IMR-90 (cell line): ENCODE measurements around the gene MSRB1. TPM values are rescaled to one million over a fixed set of nuclear protein-coding genes. Genes with fewer than 3 reads are reported as not detected.

ENCODE experiments used
- ATAC-seq: fragments of 200-7000 bp; cut with Tn5 transposase; 2 replicates; pipeline ENCODE4 v1.9.1; 2020; ENCODE audit warnings: low read depth, mild to moderate bottlenecking, moderate library complexity
- BruUV-seq: library from RNA; stranded (reverse); fragments of 400-500 nt; replicated peaks from 2 replicates; lab custom pipeline; 2021; lab: Mats Ljungman, UMichigan
- CTCF ChIA-PET: fragments of 300-600 bp; formaldehyde crosslinking; extraction: SDS; loops from one replicate; lab custom pipeline; 2021; ENCODE audit warnings: antibody characterized with exemption; lab: Yijun Ruan, JAX
- POLR2A ChIA-PET: fragments of 300-600 bp; sonication (Branson Sonifier 250); formaldehyde crosslinking; loops from one replicate; lab custom pipeline; 2022; ENCODE audit warnings: antibody characterized with exemption; ENCODE audit not compliant: unreplicated experiment; lab: Charles Lee
- DNase-seq: peaks from one replicate; pipeline ENCODE4 v3.0.0; 2013
- H2AFZ ChIP-seq: replicated peaks from 2 replicates; pipeline ENCODE3; 2013; ENCODE audit warnings: low read length, mild to moderate bottlenecking; ENCODE audit not compliant: poor library complexity
- H2AK5ac ChIP-seq: 2 replicates; pipeline ENCODE4 v1.6.1; 2013; ENCODE audit warnings: low read depth, low read length, inconsistent platforms
- H2AK9ac ChIP-seq: replicated peaks from 2 replicates; pipeline ENCODE3; 2013; ENCODE audit warnings: mild to moderate bottlenecking, low read depth, low read length, moderate library complexity; ENCODE audit not compliant: poor library complexity
- H2BK120ac ChIP-seq: 2 replicates; pipeline ENCODE4 v1.6.1; 2013; ENCODE audit warnings: low read depth, low read length, inconsistent platforms
- H2BK15ac ChIP-seq: 3 replicates; pipeline ENCODE4 v1.6.1; 2013; ENCODE audit warnings: low read depth, low read length, inconsistent platforms
- H2BK20ac ChIP-seq: 2 replicates; pipeline ENCODE4 v1.6.1; 2013; ENCODE audit warnings: low read depth, mild to moderate bottlenecking, inconsistent platforms, low read length, moderate library complexity
- H2BK5ac ChIP-seq: 2 replicates; pipeline ENCODE4 v1.6.1; 2013; ENCODE audit warnings: mild to moderate bottlenecking, low read depth, low read length, inconsistent platforms; ENCODE audit not compliant: poor library complexity, severe bottlenecking
- H3K14ac ChIP-seq: replicated peaks from 2 replicates; pipeline ENCODE4 v1.6.1; 2013; ENCODE audit warnings: low read depth, low read length, inconsistent platforms
- H3K18ac ChIP-seq: 2 replicates; pipeline ENCODE4 v1.6.1; 2013; ENCODE audit warnings: low read depth, low read length, control low read depth
- H3K23ac ChIP-seq: 2 replicates; pipeline ENCODE4 v1.6.1; 2013; ENCODE audit warnings: low read depth, low read length, inconsistent platforms
- H3K27ac ChIP-seq: 2 replicates; pipeline ENCODE4 v1.5.1; 2013; ENCODE audit warnings: mild to moderate bottlenecking, control low read depth, low read length; ENCODE audit not compliant: insufficient read depth
- H3K27me3 ChIP-seq: 2 replicates; pipeline ENCODE4 v1.6.1; 2013; ENCODE audit warnings: low read length; ENCODE audit not compliant: control insufficient read depth, insufficient read depth
- H3K36me3 ChIP-seq: 2 replicates; pipeline ENCODE4 v1.6.1; 2013; ENCODE audit warnings: low read length, mixed read lengths; ENCODE audit not compliant: control insufficient read depth, insufficient read depth
- H3K4ac ChIP-seq: 2 replicates; pipeline ENCODE4 v1.6.1; 2013; ENCODE audit warnings: low read depth, low read length, inconsistent platforms
- H3K4me1 ChIP-seq: 2 replicates; pipeline ENCODE4 v1.6.1; 2013; ENCODE audit warnings: low read length, mixed read lengths; ENCODE audit not compliant: control insufficient read depth, insufficient read depth
- H3K4me2 ChIP-seq: 2 replicates; pipeline ENCODE4 v1.6.1; 2013; ENCODE audit warnings: low read depth, mild to moderate bottlenecking, control low read depth, low read length, moderate library complexity
- H3K4me3 ChIP-seq: 2 replicates; pipeline ENCODE4 v1.5.1; 2013; ENCODE audit warnings: low read depth, mild to moderate bottlenecking, control low read depth, low read length, moderate library complexity; ENCODE audit not compliant: insufficient read depth
- H3K56ac ChIP-seq: 2 replicates; pipeline ENCODE4 v1.6.1; 2013; ENCODE audit warnings: low read length, inconsistent platforms; ENCODE audit not compliant: insufficient read depth; ENCODE audit errors: extremely low read depth
- H3K79me1 ChIP-seq, 2 experiments: 2 replicates each; pipeline ENCODE4 v1.6.1; 2013; ENCODE audit warnings: low read length in 2 of 2, inconsistent platforms in 1 of 2, low read depth in 1 of 2
- H3K9ac ChIP-seq: 2 replicates; pipeline ENCODE4 v1.6.1; 2013; ENCODE audit warnings: low read depth, low read length, control low read depth
- H3K9me1 ChIP-seq: 2 replicates; pipeline ENCODE4 v1.6.1; 2013; ENCODE audit warnings: low read length, inconsistent platforms; ENCODE audit not compliant: insufficient read depth
- H3K9me3 ChIP-seq: 2 replicates; pipeline ENCODE4 v1.6.1; 2013; ENCODE audit warnings: low read length; ENCODE audit not compliant: control insufficient read depth, insufficient read depth
- H4K20me1 ChIP-seq: 2 replicates; pipeline ENCODE4 v1.6.1; 2013; ENCODE audit warnings: low read length, inconsistent platforms; ENCODE audit not compliant: insufficient read depth
- H4K5ac ChIP-seq: 2 replicates; pipeline ENCODE4 v1.6.1; 2013; ENCODE audit warnings: mild to moderate bottlenecking, low read depth, low read length, control low read depth
- H4K8ac ChIP-seq, 2 experiments: 2 replicates each; pipeline ENCODE4 v1.6.1; 2013; ENCODE audit warnings: low read depth in 2 of 2, low read length in 2 of 2, control low read depth in 1 of 2, inconsistent platforms in 1 of 2
- H4K91ac ChIP-seq: 2 replicates; pipeline ENCODE4 v1.6.1; 2013; ENCODE audit warnings: low read depth, low read length, inconsistent platforms; ENCODE audit not compliant: insufficient read depth
- BHLHE40 ChIP-seq: fragments of 150-350 bp; IDR thresholded peaks from 2 replicates; pipeline ENCODE4 v1.6.1; 2016; ENCODE audit warnings: mild to moderate bottlenecking, low read depth, low read length
- CEBPB ChIP-seq: IDR thresholded peaks from 2 replicates; pipeline ENCODE4 v1.6.1; 2012; ENCODE audit warnings: low read depth, low read length, improper control_type of control experiment
- MXI1 ChIP-seq: IDR thresholded peaks from 2 replicates; pipeline ENCODE4 v1.6.1; 2012; ENCODE audit warnings: low read depth, mild to moderate bottlenecking, low read length, moderate library complexity, borderline replicate concordance
- RAD21 ChIP-seq: IDR thresholded peaks from 2 replicates; pipeline ENCODE4 v1.6.1; 2012; ENCODE audit warnings: low read length, improper control_type of control experiment
- RCOR1 ChIP-seq: IDR thresholded peaks from 2 replicates; pipeline ENCODE4 v1.6.1; 2012; ENCODE audit warnings: mild to moderate bottlenecking, low read length, improper control_type of control experiment; ENCODE audit not compliant: insufficient replicate concordance
- WGBS, 2 experiments: methylation state at CpG; one replicate each; pipeline versions ENCODE4 v1.1.5 to v1.1.7; 2013; ENCODE audit warnings: missing lambda C conversion rate in 2 of 2; ENCODE audit not compliant: insufficient read length in 1 of 2; ENCODE audit errors: extremely low coverage in 2 of 2; 5-methylcytosine and 5-hydroxymethylcytosine counted together
- dilution Hi-C: fragments of 300-500 bp; cut with HindIII; formaldehyde crosslinking; loops from one replicate; pipeline ENCODE4 v1.14.3; 2018; ENCODE audit warnings: low sequenced_read_pairs; ENCODE audit not compliant: unreplicated experiment
- in situ Hi-C: fragments of 300-500 bp; cut with MboI; formaldehyde crosslinking; loops from 3 replicates; pipeline ENCODE4 v1.14.3; 2019; ENCODE audit warnings: low sequenced_read_pairs, inconsistent platforms, mixed read lengths
- intact Hi-C: fragments of 100-400 bp; cut with micrococcal nuclease; formaldehyde crosslinking; loops from 2 replicates; pipeline ENCODE4 v1.10.0; 2022
- polyA plus RNA-seq, 3 experiments: library from polyadenylated mRNA; depleted of rRNA; stranded (reverse); fragments of >200 nt; gene quantifications; 2 replicates each; pipeline ENCODE4 v1.2.3, GENCODE V29; 2012; ENCODE audit warnings: low replicate concordance in 1 of 3
- total RNA-seq: library from RNA; depleted of rRNA; stranded (reverse); fragments of >200 nt; gene quantifications from 2 replicates; pipeline ENCODE4 v1.2.3, GENCODE V29; 2012
- TF ChIP-seq, protein P1 (sequence below): fragments of 150-350 bp; IDR thresholded peaks from 2 replicates; pipeline ENCODE4 v1.6.1; 2016; ENCODE audit warnings: low read depth, mild to moderate bottlenecking, low read length, moderate library complexity, borderline replicate concordance

The MSRB1 gene
- total and polyA plus RNA-seq, 2 of the 4 experiments (the other 2 are of a cell fraction), result 17.0 to 32.3 TPM

DNA sequence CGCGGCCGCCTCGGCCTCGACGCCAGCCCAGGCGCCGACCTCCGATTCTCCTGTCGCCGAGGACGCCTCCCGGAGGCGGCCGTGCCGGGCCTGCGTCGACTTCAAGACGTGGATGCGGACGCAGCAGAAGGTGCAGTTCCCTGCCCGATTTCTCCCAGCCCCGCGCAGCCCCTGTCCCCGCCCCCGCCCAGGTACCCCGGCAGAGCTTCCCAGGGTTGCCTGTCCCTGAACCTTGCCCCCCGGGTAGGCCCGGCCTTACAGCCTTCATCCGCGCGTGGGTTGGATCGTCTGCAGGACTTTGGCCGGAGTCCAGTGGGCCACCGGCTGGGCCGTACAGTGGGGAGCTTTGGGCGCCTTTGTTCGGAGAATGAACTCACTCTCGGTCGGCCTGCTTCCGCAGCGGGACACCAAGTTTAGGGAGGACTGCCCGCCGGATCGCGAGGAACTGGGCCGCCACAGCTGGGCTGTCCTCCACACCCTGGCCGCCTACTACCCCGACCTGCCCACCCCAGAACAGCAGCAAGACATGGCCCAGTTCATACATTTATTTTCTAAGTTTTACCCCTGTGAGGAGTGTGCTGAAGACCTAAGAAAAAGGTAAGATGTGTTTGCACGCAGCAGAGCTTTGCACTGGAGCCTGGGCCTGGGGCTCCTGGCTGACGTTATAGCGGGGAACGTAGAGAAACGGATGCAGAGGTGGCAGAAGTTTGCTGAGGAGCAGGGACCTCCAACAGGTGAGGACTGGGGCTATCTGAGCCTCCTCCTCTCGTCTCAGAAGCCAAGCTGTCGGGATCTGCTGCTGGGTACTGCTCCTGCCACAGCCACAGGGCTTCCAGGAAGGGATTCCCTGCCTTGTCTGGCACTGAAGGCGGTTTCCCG, 41.6 kb upstream of the MSRB1 start:
- CTCF ChIA-PET, result interaction anchor here (0.8 kb wide), 1 partner anchor 20 kb away, joined by 3 read pairs; no protein-coding TSS in a partner anchor
- intact Hi-C loops, result no loop called here
- peak; percentile 13 for DNase-seq

More for the DNA sequence above, 41.6 kb upstream of the MSRB1 start:
- TF ChIP-seq, protein P1, sequence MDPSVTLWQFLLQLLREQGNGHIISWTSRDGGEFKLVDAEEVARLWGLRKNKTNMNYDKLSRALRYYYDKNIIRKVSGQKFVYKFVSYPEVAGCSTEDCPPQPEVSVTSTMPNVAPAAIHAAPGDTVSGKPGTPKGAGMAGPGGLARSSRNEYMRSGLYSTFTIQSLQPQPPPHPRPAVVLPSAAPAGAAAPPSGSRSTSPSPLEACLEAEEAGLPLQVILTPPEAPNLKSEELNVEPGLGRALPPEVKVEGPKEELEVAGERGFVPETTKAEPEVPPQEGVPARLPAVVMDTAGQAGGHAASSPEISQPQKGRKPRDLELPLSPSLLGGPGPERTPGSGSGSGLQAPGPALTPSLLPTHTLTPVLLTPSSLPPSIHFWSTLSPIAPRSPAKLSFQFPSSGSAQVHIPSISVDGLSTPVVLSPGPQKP, result no peak
- no peak for TF ChIP-seq BHLHE40
- TF ChIP-seq CEBPB, result no peak
- TF ChIP-seq MXI1, result no peak
- TF ChIP-seq RAD21, result no peak
- TF ChIP-seq RCOR1, result no peak
- Histone ChIP-seq H3K23ac (peak overlapping the region; percentile 89), H3K27me3 (peaks cover 37% of the 10 kb centered on the region), H2AFZ (peak overlapping the region; percentile 94), H3K4me2 (peak overlapping the region; percentile 89), H3K79me1 (peaks cover 21 to 29% of the 10 kb centered on the region in 2 experiments), H2BK15ac (no peak overlapping the region), H2BK20ac (no peak overlapping the region), H3K18ac (no peak overlapping the region), H2BK5ac (peak overlapping the region; percentile 14), H3K36me3 (peaks cover 13% of the 10 kb centered on the region), H3K4ac (peak overlapping the region; percentile 30), H3K56ac (peak overlapping the region; percentile 65), H4K91ac (peak overlapping the region; percentile 28), H3K9me3 (no peaks in the 10 kb centered on the region), H3K4me1 (peaks cover 8% of the 10 kb centered on the region), H4K8ac (peak overlapping the region; percentile 29 to 53; a peak in 3 of 4 replicates), H3K4me3 (peak overlapping the region; percentile 76), H4K5ac (peak overlapping the region; percentile 22; the same call in 1 of the 2 replicates), H4K20me1 (no peaks in the 10 kb centered on the region; the same call in none of the 2 replicates), H3K9me1 (peaks cover 9% of the 10 kb centered on the region), H3K9ac (peak overlapping the region; percentile 71), H2AK9ac (peak overlapping the region; percentile 95), H3K14ac (peak overlapping the region; percentile 85), H2AK5ac (peak overlapping the region; percentile 5; the same call in 1 of the 2 replicates), H2BK120ac (no peak overlapping the region), H3K27ac (peak overlapping the region; percentile 30)
- WGBS, 2 experiments, result 7% methylated on average over 26 of the region's 58 CpGs; no CpG with 5 or more reads in 1 of the 2 experiments
- no TSS peak for BruUV-seq
- peak; percentile 15 for ATAC-seq
- in situ Hi-C loops (no loop called here), dilution Hi-C loops (no loop called here)
- POLR2A ChIA-PET, result interaction anchor here (0.6 kb wide), 1 partner anchor 49 kb away, joined by 5 read pairs; no protein-coding TSS in a partner anchor
